GM19397 (cell line): ENCODE data around the gene NADSYN1.

Experiments
- ATAC-seq: cut with Tn5 transposase; IDR thresholded peaks from one replicate; pipeline ENCODE4 v1.9.1; 2021; ENCODE audit warnings: mild to moderate bottlenecking, moderate library complexity; ENCODE audit not compliant: unreplicated experiment

NADSYN1 gene

DNA sequence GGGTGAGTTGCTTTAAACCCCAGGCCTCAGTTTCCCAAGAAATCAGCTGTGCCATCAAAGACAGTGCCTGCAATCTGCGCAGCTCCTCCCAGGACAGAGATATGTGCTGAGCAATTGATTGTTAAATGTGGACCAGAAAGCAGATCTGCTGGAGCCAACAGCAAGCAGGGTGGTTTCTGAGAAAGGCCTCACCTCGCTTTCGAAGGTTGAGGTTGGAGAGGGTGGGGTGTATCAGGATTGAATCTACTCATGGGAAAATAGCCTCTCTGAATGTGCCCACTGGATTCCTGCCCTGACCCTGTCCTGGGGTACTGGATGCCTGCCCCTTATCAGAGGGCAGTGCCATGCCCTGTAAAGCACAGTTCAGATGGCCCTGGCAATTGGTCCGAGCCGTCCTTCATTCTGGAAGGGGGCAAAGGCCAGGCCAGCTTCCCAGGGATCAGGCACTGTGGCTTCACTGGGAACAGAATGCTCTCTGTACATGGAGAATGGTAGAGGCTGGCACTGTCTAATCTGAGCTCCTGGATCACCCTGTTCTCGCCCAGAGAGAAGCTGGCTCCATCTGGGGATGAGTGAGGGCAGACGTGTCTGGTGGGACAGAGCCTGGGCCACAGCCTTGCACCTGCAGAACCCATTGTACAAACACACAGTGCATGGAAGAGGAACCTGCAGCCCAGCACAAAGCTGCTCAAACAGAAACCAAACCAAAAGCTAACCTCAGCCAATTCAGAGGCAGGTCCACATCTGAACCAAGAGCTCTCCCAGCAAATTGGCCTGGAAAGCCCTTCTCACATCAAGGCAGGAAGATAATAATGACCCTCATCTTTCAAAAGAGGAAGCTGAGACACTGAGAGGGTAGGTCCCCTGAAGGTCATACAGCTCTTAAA, 20.0 kb upstream of the NADSYN1 start:
- no peak for ATAC-seq

DNA sequence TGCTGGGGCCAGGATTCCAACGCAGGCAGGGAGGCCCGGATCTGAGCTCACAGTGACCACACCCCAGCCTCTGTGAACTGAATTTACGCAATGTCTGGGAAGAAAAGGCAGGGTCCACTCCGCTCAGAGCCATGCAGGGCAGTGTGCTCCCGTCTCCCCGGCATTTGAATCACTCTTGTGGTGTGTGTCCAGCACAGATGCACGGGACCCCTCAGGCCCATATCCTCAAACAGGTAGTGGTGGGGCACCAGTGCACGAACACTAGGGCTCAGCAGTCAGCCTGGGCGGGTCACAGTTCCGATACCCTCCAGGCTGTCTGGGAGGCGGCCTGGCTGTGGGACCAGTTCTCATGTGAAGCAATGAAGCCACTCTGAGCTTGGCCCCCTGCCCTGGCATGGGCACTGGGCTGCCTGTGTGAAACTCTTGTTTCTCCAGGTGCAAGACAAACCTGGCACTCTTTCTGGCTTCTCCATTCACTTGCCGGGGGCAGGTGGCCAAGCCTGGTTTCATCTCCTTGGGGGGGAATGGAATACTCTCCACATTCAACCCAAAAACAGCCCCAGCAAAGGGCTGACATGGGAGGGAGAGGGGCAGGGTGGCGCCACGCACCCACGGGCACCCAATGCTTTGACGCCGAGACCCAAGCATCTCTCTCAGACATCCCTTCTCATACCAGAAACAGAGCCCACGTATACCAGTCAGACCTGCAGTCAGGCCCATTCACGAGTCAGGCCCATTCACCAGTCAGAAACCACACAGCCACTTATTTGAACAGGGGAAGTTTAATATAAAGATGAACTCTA, 19.2 kb upstream of the NADSYN1 start:
- no peak for ATAC-seq

DNA sequence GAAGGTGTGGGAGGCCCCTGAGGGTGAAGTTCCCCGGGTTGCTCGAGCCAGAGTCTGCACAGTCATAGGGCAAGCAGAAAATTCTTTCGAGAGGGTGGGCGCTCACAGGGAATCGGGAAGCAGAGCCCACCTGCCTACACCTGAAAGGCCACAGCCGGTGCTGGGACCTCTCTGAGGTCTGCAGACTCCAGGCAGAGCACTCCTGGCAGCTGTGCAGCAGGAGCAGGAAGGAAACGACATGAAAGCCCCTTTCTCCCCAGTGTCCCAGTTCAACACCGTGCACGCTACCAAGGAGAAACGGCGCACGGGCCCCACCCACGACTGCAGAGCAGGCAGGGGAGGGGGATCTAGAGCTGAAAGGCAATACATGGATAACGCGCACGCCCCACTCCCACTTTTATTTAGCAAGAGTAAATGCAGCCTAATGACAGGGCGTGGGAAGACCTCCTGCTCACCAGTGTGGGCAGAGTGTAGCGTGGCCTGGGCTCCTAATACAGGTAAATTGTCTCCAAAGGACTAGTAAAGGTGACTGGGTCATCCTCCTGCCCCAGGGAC, 18.4 kb upstream of the NADSYN1 start:
- ATAC-seq: no peak

DNA sequence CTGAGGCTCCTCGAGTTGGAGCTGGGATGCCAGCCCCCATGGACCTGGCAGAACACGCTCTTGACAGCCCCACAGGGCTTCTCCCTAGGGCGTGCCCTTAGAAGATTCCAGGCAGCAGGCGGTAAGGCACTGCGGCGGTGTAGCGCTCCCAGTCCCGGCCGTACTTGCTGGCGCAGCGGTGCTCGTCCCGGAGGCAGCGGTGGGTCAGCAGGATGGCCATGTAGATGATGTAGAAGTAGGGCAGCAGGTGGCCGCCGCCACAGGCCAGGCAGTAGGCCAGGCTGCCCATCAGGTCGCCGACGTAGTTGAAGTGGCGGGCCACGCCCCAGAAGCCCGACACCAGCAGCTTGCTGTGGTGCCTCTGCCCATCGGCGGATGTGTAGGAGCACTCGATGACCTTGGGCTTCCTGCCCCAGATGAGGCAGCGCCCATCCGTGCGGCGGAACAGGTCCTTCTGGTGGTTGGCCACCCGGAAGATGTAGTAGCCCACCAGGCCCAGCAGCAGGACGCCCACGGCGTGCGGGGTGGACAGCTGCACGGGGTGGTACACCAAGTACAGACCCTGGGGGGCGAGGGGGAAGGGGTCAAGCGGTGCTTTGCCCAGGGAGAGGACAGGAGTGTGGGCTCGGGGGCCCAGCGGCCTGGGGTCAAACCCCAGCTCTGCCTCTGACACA, 17.6 kb upstream of the NADSYN1 start:
- no peak for ATAC-seq

DNA sequence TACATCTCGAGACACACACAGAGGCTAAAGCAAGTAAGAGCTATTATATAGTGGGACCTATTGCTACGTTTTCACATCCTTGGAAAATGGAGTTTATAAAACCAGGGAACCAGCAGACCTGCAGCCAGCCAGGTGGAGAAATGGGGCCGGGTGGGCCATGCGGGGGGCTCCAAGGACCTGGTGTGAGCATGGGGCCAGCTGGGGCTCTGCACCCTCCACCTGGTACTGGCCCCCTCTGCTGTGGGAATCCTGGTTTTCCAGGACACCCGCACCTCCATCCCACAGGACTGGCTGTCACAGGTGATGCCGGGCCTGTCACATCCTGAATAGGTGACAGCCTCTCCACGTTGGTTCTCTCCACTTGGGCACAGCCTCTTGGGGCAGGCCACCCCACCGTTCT, 16.1 kb upstream of the NADSYN1 start:
- no peak for ATAC-seq

DNA sequence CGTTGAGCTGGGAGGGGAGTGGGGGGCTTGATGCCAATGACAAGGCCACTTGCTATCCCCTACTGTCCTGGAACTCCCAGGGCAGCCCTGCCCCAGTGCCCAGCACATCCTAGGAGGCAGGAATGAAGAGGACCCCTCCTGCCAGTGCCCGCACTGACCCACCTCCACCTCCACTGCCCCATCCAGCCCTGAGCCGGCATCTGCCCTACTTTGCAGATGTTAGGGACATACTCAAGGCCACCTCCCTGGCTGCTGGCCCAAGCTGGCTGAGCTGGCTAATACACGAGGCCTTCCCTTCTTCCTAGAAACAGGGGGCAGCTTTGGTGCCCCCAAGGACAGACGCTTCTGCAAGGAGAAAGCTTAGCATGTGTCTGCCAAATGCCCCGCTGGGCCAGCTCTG, 15.6 kb upstream of the NADSYN1 start:
- no peak for ATAC-seq

DNA sequence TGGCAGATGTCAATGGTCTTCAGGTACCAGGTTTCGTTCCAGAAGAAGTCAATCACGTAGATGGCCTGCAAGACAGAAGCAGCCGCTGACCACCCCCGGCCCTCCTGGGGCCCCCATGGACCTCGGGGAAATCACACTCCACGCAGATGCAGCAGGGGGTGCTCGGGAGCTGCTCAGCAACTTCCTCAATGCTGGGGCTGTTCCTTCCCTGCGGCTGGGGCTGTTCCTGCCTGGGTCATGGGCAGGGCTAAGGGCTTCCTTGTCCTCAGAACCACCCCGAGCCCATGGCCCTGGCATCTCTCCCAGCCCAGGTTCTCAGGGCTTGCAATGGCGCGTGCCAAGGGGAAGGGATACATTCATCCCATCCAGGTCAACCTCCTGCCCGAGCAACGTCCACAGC, 15.1 kb upstream of the NADSYN1 start:
- ATAC-seq: no peak

DNA sequence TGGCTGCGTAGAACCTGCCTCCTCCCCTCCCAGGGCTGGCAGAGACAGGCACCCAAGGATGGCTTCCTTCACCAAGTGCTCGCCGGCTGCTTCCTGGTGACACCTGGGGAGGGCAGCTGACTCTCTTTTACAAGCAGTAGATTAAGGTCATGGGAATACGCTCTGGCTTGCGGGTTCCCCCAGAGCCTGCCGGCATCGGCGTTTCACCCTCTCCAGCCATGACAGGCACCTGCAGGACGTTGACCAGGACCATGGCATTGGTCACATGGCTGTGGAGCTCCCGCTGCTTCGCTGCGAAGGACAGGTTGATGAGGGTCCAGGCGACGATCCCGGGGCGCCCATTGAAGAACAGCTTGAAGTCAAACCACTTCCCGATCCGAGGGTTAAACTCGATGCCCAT, 14.4 kb upstream of the NADSYN1 start:
- ATAC-seq: no peak

DNA sequence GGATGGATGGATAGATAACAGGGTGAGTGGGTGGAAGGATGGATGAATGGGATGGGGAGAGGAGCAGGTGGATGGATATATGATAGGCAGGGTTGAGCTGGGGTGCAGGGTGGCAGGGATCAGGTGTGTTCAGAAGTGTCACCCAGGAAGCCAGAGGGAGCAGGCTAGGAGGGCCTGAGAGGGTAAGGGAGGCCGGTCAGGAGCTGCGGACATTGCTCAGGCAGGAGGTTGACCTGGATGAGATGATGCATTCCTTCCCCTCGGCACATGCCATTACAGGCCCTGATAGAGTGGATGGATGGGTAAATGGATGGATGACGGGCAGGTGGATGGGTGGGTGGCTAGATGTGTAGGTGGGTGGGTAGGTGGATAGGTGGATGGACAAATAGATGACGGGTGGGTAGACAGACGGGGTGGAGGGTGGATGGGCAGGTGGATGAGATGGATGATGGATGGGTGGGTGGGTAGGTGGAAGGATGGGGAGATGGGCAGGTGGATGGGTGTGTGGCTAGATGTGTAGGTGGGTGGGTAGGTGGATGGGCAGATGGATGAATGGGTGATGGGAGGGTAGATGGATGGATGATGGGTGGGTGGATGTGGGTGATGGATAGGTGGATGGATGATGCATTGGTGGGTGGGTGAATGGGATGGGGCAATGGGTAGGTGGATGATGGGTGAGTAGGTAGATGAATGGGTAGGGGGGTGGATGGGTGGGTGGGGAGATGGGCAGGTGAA, 12.8 kb upstream of the NADSYN1 start:
- ATAC-seq: no peak

DNA sequence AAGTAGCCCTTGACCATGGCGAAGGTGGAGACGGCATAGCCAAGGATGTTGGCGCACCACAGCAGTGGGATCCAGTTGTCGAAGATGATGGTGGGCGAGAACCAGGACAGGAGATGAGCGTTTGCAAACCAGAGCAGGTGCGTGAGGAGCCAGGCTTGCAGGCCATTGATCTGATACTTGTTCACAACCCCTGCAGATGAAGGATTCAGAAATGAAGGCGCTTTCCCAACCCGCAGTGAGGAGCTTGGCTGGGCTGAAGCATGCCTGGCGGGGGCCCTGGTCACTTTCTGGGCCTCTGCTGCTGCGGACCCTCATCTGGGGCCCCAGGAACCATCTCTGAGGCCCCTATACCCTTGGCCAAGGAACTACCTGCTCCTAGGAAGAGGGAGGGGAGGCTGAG, 11.8 kb upstream of the NADSYN1 start:
- ATAC-seq: no peak

DNA sequence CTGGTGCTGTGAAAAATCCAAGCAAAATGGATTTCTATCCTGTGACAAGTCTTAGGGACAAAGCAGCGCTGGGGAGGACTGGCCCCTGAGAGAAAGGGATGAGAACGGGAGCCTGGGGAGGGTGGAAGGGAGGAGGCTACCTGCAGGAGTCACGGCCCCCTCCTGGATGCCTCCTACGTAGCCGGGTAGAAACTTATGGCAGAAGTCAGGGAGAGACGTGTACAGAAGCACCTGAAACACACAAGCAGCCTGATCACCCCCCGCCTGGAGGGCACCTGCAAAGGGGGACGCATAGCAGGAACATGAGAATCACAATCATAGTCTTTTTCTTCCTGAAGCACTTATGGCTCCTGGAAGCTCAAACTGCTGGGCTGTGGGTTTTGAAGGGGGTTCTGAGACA, 10.9 kb upstream of the NADSYN1 start:
- no peak for ATAC-seq

DNA sequence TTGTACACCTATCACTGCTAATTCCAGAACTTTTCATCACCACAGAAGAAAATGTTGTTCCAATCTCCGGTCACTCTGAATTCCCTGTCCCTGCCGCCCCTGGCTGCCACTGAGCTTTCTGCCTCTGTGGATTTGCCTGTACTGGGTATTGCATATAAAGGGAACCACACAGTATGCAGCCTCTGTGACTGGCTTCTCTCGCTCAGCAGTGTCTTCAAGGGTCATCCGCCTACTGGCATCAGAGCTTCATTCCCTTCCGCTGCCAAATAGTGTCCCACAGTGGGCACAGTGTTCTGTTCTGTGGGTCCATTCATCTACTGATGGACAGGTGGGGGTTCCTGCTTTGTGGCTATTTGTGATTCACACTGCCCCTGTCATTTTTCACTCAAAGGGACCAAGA, 10.1 kb upstream of the NADSYN1 start:
- no peak for ATAC-seq

DNA sequence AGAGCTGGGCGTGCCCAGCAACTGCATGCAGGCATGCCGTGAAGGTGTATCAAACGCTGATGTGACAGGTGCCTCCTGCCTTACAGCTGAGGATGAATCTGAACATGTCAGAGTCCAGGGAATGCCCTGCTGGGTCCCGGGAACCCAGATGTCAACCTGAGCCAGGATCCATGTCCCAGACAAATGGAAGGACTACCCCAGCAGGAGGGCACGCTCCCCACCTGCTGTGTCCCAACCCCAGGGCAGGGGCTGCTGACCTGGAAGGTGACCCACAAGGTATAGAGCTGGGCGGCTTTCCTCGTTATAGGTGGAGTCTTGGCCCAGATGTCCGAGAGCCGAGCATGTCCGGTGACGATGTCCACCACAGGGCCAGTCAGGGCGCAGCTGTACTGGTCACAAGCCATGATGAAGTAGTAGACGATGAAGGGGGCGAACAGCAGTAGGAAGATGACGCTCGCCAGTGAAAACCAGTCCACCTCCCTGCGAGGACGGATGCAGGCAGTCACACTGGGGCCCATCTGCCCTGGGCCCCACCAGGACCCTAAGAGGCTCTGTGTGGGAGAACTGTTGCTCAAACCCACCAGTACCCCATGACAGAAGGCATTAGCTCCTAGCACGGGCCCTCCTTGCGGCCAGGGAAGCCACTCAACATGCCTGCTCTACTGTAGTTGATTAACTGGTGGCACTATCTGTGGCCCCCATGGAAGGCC, 9.1 kb upstream of the NADSYN1 start:
- ATAC-seq: no peak

DNA sequence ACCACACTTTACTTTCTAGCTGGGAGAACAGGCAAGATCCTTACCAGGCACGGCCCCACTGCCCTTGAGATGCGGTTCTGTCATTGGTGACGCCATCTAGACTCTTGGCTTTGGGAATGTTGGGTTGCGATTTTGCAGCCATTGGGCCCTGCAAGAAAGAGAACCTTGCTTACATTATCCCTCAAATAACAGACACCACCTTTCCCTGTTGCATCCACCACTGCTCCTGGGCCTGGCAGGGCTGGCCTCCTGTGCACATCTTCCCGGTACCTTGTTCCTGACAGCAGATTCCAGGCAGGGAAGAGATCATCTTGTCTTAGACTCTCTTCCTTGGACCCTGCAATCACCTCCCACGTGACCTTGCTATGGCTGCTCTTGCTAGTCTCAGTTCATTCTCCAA, 8.2 kb upstream of the NADSYN1 start:
- ATAC-seq: no peak

DNA sequence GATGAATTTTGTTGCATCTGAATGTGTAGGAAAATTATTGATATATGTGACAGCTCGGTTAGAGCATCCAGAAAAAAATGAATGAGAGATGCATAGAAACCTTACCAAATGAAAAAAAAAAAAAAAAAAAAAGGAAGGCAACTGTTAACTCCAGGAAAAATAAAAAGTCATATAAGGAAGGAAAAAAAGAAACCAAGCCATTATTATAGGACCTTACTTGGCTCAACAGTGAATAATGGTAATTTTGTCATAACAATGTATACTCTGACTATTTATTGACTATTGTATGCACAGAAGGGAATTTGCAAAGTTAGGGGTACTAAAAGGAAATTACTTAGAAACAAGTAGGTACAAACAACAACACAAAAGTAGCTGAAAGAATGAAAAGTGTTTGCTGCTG, 6.9 kb upstream of the NADSYN1 start:
- ATAC-seq: no peak

DNA sequence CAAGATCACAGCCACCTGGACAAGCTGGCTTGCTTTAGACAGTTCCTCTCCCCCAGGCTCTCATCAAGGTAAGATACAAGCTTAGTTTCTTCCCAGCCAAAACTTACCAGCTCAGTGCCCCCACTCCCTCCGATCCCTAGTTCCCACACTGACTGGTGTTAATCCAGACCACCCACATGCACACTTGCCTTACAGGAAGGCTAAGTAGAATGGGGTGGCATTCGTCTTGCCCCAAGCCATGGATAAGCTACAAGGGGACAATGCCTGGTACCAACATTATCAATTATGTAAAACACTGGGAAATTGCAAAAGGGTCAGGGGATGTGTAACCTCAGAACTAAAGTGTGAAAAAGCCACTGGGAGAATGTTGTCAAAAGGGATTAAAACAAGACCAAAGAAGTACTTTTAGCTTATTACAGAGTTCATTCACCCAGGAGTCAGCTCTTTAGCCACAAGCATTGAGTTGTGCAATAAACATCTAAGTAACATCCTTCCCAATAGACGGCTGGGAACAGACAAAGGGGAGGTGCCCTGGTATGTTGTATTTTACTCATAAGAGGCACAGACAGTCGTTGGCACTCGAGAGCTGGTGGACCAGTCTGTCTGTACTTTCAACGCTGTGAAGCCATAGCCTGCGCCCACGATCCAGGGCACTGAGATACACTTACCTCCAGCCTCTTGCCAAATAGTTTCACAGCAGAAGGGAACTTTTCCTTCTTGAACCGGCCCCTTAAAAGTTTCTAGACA, 5.9 kb upstream of the NADSYN1 start:
- ATAC-seq: no peak

DNA sequence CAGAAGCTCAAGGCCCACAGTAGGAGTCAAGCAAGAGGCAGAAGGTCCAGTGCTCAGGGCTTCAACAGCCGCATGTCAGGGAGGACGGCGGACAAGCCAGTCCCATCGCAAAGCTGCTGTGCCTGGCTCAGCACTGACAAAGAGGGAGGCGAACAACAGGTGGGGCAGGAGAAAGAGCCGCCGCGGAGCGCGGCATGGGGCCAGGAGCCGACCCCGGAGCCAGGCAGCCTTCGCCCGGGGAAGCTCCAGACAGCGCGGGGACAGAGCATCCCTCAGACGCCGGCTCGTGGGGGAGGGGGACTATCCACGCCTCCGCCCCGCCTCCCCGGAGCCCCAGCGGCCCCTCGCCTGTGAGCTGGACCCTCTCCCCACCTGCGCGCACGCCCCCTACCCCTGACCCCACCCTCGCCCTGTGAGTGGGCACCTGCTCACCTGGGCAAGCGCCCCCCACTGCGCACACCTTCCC, 5.2 kb upstream of the NADSYN1 start:
- peak; percentile 8 for ATAC-seq

DNA sequence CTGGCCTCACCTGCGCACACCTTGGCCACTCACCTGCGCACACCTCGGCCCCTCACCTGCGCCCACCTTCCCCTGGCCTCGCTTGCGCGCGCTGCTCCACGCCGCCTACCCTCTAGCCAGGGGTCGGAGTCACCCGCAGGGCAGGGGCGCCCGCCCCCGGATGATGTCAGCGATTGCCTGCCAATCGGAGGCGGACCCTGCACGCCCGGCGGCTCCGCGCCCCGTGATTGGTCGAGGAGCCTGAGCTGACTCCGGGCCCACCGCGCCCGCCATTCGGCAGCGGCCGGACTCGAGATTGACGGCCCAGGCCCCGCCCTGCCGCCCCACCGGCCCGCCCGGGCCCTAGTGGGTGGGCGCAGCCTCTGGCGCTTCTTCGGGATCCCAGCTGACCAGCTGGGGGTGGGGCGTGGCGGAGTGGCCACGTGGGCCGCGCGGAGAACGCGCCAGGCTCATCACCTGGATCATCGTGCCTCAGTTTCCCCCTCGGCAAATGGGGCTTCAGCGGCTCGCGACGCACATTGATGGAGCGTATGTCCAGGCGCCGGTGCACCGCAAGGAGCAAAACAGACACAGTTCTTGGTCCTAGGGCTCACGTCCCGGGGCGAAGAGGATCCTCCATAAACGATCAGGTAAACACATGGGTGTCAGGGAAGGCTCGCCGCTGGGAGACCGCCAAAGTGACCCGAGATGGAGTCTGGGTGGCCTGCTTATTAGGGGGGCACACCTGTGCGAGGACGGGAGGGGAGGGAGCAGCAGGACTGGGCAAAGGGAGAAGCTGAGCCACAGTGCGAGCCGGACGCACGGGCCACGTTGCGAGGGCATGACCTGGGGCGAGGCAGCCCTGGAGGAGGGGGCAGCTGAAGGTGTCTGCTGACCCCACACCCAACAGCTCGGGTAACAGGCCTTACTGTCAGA, 4.5 kb upstream of the NADSYN1 start, which contains the start of gene DHCR7:
TSS of gene DHCR7 (minus strand) at position 137 of the 915 bp plus-strand sequence. CDS start 3,441 bp downstream, outside the sequence.
- ATAC-seq: peak; percentile 84
